ENCODE data around the gene SETD3.

Gene SETD3

GRCh38 chr14:99397698-99398097 lies 83.0 kb downstream of the SETD3 start:
- Mint-ChIP-seq H3K27me3 (ENCODE audit: low read depth) (no peaks in the 10 kb centered on the region), H3K36me3 (ENCODE audit: low read depth) (peaks cover 17% of the 10 kb centered on the region), H3K27ac (no peak overlapping the region), H3K4me3 (no peak overlapping the region), H3K4me1 (ENCODE audit: low read depth) (peaks cover 13% of the 10 kb centered on the region), H3K9me3 (no peaks in the 10 kb centered on the region)

- H3K9me3 Mint-ChIP-seq, result no peaks in the 10 kb centered on the region
- H3K4me1 Mint-ChIP-seq (ENCODE audit: low read depth), result peaks cover 4% of the 10 kb centered on the region
- no peak overlapping the region for H3K4me3 Mint-ChIP-seq
- H3K27ac Mint-ChIP-seq, result no peak overlapping the region
- H3K27me3 Mint-ChIP-seq (ENCODE audit: low read depth), result no peaks in the 10 kb centered on the region
- H3K36me3 Mint-ChIP-seq (ENCODE audit: low read depth), result peaks cover 14% of the 10 kb centered on the region
Measured at GRCh38 chr14:99395909-99396530, 84.6 kb downstream of the SETD3 start.

GRCh38 chr14:99394602-99395156 lies 86.0 kb downstream of the SETD3 start:
- H3K36me3 Mint-ChIP-seq (ENCODE audit: low read depth), result peaks cover 14% of the 10 kb centered on the region
- H3K9me3 Mint-ChIP-seq, result no peaks in the 10 kb centered on the region
- no peak overlapping the region for H3K27ac Mint-ChIP-seq
- no peaks in the 10 kb centered on the region for H3K27me3 Mint-ChIP-seq (ENCODE audit: low read depth)
- no peak overlapping the region for H3K4me3 Mint-ChIP-seq
- H3K4me1 Mint-ChIP-seq (ENCODE audit: low read depth), result peaks cover 4% of the 10 kb centered on the region

GRCh38 chr14:99393059-99393655 lies 87.5 kb downstream of the SETD3 start:
- no peak overlapping the region for H3K27ac Mint-ChIP-seq
- no peaks in the 10 kb centered on the region for H3K9me3 Mint-ChIP-seq
- H3K36me3 Mint-ChIP-seq (ENCODE audit: low read depth), result peaks cover 5% of the 10 kb centered on the region
- H3K4me1 Mint-ChIP-seq (ENCODE audit: low read depth), result peaks cover 4% of the 10 kb centered on the region
- H3K27me3 Mint-ChIP-seq (ENCODE audit: low read depth), result no peaks in the 10 kb centered on the region
- no peak overlapping the region for H3K4me3 Mint-ChIP-seq

- Mint-ChIP-seq H3K27ac (no peak overlapping the region), H3K36me3 (ENCODE audit: low read depth) (peaks cover 2% of the 10 kb centered on the region), H3K9me3 (no peaks in the 10 kb centered on the region), H3K4me1 (ENCODE audit: low read depth) (peaks cover 5% of the 10 kb centered on the region), H3K27me3 (ENCODE audit: low read depth) (no peaks in the 10 kb centered on the region), H3K4me3 (no peak overlapping the region)
Measured at GRCh38 chr14:99391671-99392070, 89.0 kb downstream of the SETD3 start.

GRCh38 chr14:99389174-99389826 lies 91.4 kb downstream of the SETD3 start:
- no peaks in the 10 kb centered on the region for H3K9me3 Mint-ChIP-seq
- peaks cover 5% of the 10 kb centered on the region for H3K4me1 Mint-ChIP-seq (ENCODE audit: low read depth)
- H3K27ac Mint-ChIP-seq, result no peak overlapping the region
- no peak overlapping the region for H3K4me3 Mint-ChIP-seq
- H3K27me3 Mint-ChIP-seq (ENCODE audit: low read depth), result no peaks in the 10 kb centered on the region
- H3K36me3 Mint-ChIP-seq (ENCODE audit: low read depth), result peaks cover 2% of the 10 kb centered on the region

- Mint-ChIP-seq H3K4me1 (ENCODE audit: low read depth) (peaks cover 5% of the 10 kb centered on the region), H3K27ac (no peak overlapping the region), H3K36me3 (ENCODE audit: low read depth) (peaks cover 2% of the 10 kb centered on the region), H3K27me3 (ENCODE audit: low read depth) (no peaks in the 10 kb centered on the region), H3K9me3 (no peaks in the 10 kb centered on the region), H3K4me3 (no peak overlapping the region)
Measured at GRCh38 chr14:99388286-99388685, 92.4 kb downstream of the SETD3 start.

- Mint-ChIP-seq H3K4me1 (ENCODE audit: low read depth) (peaks cover 2% of the 10 kb centered on the region), H3K9me3 (no peaks in the 10 kb centered on the region), H3K4me3 (no peak overlapping the region), H3K27ac (no peak overlapping the region), H3K27me3 (ENCODE audit: low read depth) (no peaks in the 10 kb centered on the region), H3K36me3 (ENCODE audit: low read depth) (no peaks in the 10 kb centered on the region)
Measured at GRCh38 chr14:99387880-99388279, 92.8 kb downstream of the SETD3 start.

- H3K4me3 Mint-ChIP-seq, result no peak overlapping the region
Measured at GRCh38 chr14:99384450-99385417, 95.9 kb downstream of the SETD3 start.

GRCh38 chr14:99383472-99384449 lies 96.9 kb downstream of the SETD3 start:
- Mint-ChIP-seq H3K4me1 (ENCODE audit: low read depth) (peaks cover 2% of the 10 kb centered on the region), H3K9me3 (no peaks in the 10 kb centered on the region), H3K27ac (no peak overlapping the region), H3K4me3 (no peak overlapping the region), H3K36me3 (ENCODE audit: low read depth) (no peaks in the 10 kb centered on the region), H3K27me3 (ENCODE audit: low read depth) (no peaks in the 10 kb centered on the region)

More at GRCh38 chr14:99384450-99385417, 95.9 kb downstream of the SETD3 start:
- Mint-ChIP-seq H3K4me1 (ENCODE audit: low read depth) (peaks cover 2% of the 10 kb centered on the region), H3K36me3 (ENCODE audit: low read depth) (no peaks in the 10 kb centered on the region), H3K27ac (no peak overlapping the region), H3K9me3 (no peaks in the 10 kb centered on the region), H3K27me3 (ENCODE audit: low read depth) (no peaks in the 10 kb centered on the region)

- Mint-ChIP-seq H3K4me3 (no peak overlapping the region), H3K27ac (no peak overlapping the region), H3K4me1 (ENCODE audit: low read depth) (peaks cover 2% of the 10 kb centered on the region), H3K9me3 (no peaks in the 10 kb centered on the region), H3K36me3 (ENCODE audit: low read depth) (no peaks in the 10 kb centered on the region), H3K27me3 (ENCODE audit: low read depth) (no peaks in the 10 kb centered on the region)
Measured at GRCh38 chr14:99382781-99383471, 97.7 kb downstream of the SETD3 start.

- Mint-ChIP-seq H3K9me3 (no peaks in the 10 kb centered on the region), H3K27me3 (ENCODE audit: low read depth) (peaks cover 3% of the 10 kb centered on the region), H3K4me3 (no peak overlapping the region), H3K36me3 (ENCODE audit: low read depth) (no peaks in the 10 kb centered on the region), H3K4me1 (ENCODE audit: low read depth) (peaks cover under 1% of the 10 kb centered on the region), H3K27ac (no peak overlapping the region)
Measured at GRCh38 chr14:99382071-99382470, 98.6 kb downstream of the SETD3 start.

GRCh38 chr14:99381688-99382060 lies 99.0 kb downstream of the SETD3 start:
- Mint-ChIP-seq H3K27ac (no peak overlapping the region), H3K27me3 (ENCODE audit: low read depth) (peaks cover 4% of the 10 kb centered on the region), H3K9me3 (no peaks in the 10 kb centered on the region), H3K4me1 (ENCODE audit: low read depth) (no peaks in the 10 kb centered on the region), H3K4me3 (no peak overlapping the region), H3K36me3 (ENCODE audit: low read depth) (no peaks in the 10 kb centered on the region)
